ENCODE measurements around the gene OR51A2.
"Not testable (repeated sequence)": the region's sequence is repeated elsewhere in the genome, so short reads cannot be mapped to it uniquely, and the experiment has no call there.

Gene OR51A2

GRCh38 chr11:4955613-4956012 lies at the start of gene OR51A2:
Gene OR51A2 (minus strand): TSS chr11:4955713. CDS start chr11:4955713, 0 bp downstream.
- DNase-seq (ENCODE audit: low read depth), result not testable (repeated sequence)

- no peak for DNase-seq (ENCODE audit: low read depth)
Measured at GRCh38 chr11:5004424-5005274, 49.1 kb upstream of the OR51A2 start.

GRCh38 chr11:4994551-4994950 lies 39.0 kb upstream of the OR51A2 start, which contains the start of gene OR51L1:
Gene OR51L1 (plus strand): TSS chr11:4994851. CDS start chr11:4998983, 4,132 bp downstream.
- no peak for DNase-seq (ENCODE audit: low read depth)

GRCh38 chr11:4991060-4991459 lies 35.5 kb upstream of the OR51A2 start:
- no peak for DNase-seq (ENCODE audit: low read depth)

- DNase-seq (ENCODE audit: low read depth), result no peak
Measured at GRCh38 chr11:4983841-4984240, 28.3 kb upstream of the OR51A2 start.

- DNase-seq (ENCODE audit: low read depth), result no peak
Measured at GRCh38 chr11:4982678-4983077, 27.2 kb upstream of the OR51A2 start.

GRCh38 chr11:4979036-4979435 lies 23.5 kb upstream of the OR51A2 start:
- no peak for DNase-seq (ENCODE audit: low read depth)

GRCh38 chr11:4975436-4975835 lies 19.9 kb upstream of the OR51A2 start:
- no peak for DNase-seq (ENCODE audit: low read depth)

GRCh38 chr11:4962816-4963215 lies 7.3 kb upstream of the OR51A2 start:
- no peak for DNase-seq (ENCODE audit: low read depth)

- DNase-seq (ENCODE audit: low read depth), result no peak
Measured at GRCh38 chr11:4960877-4961276, 5.4 kb upstream of the OR51A2 start.

- DNase-seq (ENCODE audit: low read depth), result no peak
Measured at GRCh38 chr11:4957396-4957795, 1.9 kb upstream of the OR51A2 start.

- DNase-seq (ENCODE audit: low read depth), result no peak
Measured at GRCh38 chr11:4947505-4947904, 8.0 kb downstream of the OR51A2 start, which contains the start of gene OR51A4. Gene OR51A4 (minus strand): TSS chr11:4947605. CDS start chr11:4947100, 505 bp downstream.

- DNase-seq (ENCODE audit: low read depth), result no peak
Measured at GRCh38 chr11:4936745-4937144, 18.8 kb downstream of the OR51A2 start.

GRCh38 chr11:4932751-4933150 lies 22.8 kb downstream of the OR51A2 start:
- no peak for DNase-seq (ENCODE audit: low read depth)

GRCh38 chr11:4926608-4927007 lies 28.9 kb downstream of the OR51A2 start:
- no peak for DNase-seq (ENCODE audit: low read depth)

GRCh38 chr11:4924239-4924638 lies 31.3 kb downstream of the OR51A2 start, which contains the start of gene OR51G1:
Gene OR51G1 (minus strand): TSS chr11:4924339. CDS start chr11:4924339, 0 bp downstream.
- no peak for DNase-seq (ENCODE audit: low read depth)

GRCh38 chr11:4922304-4922703 lies 33.2 kb downstream of the OR51A2 start:
- DNase-seq (ENCODE audit: low read depth), result no peak

- DNase-seq (ENCODE audit: low read depth), result no peak
Measured at GRCh38 chr11:4921796-4922195, 33.7 kb downstream of the OR51A2 start.

GRCh38 chr11:4919250-4919649 lies 36.3 kb downstream of the OR51A2 start, which contains the start of gene OR51G2:
Gene OR51G2 (minus strand): TSS chr11:4919350. CDS start chr11:4915663, 3,687 bp downstream.
- DNase-seq (ENCODE audit: low read depth), result no peak

- DNase-seq (ENCODE audit: low read depth), result no peak
Measured at GRCh38 chr11:4916581-4916980, 38.9 kb downstream of the OR51A2 start.

All from stimulated activated CD8-positive, alpha-beta memory T cell treated with anti-CD3 and anti-CD28 coated beads, Interleukin-15, amount 100 ng/mL, for 1 hour (primary cell).